Caco-2 (cell line): Measurements from ENCODE around the gene ERCC2. TPM values are rescaled to one million over a fixed set of nuclear protein-coding genes. Genes with fewer than 3 reads are reported as not detected.

Source experiments
- BruUV-seq: library from RNA; stranded (reverse); fragments of 400-500 nt; replicated peaks from 2 replicates; lab custom pipeline; 2021; lab: Mats Ljungman, UMichigan
- CTCF ChIA-PET: fragments of 300-600 bp; sonication (Branson Sonifier 250); formaldehyde crosslinking; loops from one replicate; lab custom pipeline; 2022; ENCODE audit warnings: antibody characterized with exemption; lab: Charles Lee
- POLR2A ChIA-PET: fragments of 300-600 bp; sonication (Branson Sonifier 250); formaldehyde crosslinking; loops from one replicate; lab custom pipeline; 2022; ENCODE audit warnings: antibody characterized with exemption; lab: Charles Lee
- DNase-seq, 2 experiments: peaks; one replicate each; pipeline versions ENCODE4 v3.0.0 to v3.0.0-alpha.2; 2020 to 2022
- H3K27me3 ChIP-seq: replicated peaks from 2 replicates; pipeline ENCODE4 v1.6.0; 2011; ENCODE audit warnings: low read length; ENCODE audit not compliant: control insufficient read depth, insufficient read depth
- H3K36me3 ChIP-seq: 2 replicates; pipeline ENCODE4 v1.5.1; 2011; ENCODE audit warnings: low read length; ENCODE audit not compliant: control insufficient read depth, insufficient read depth
- H3K4me1 ChIP-seq: fragments of 250-450 bp; sonication (Bioruptor Pico); 2 replicates; pipeline ENCODE4 v1.5.1; 2020; ENCODE audit warnings: mild to moderate bottlenecking
- H3K4me3 ChIP-seq: 2 replicates; pipeline ENCODE4 v1.5.1; 2011; ENCODE audit warnings: low read depth, mild to moderate bottlenecking, control low read depth, low read length
- H3K9me3 ChIP-seq: fragments of 250-450 bp; sonication (Bioruptor Pico); 2 replicates; pipeline ENCODE4 v1.5.1; 2020; ENCODE audit warnings: mild to moderate bottlenecking, moderate library complexity
- H3K27ac Mint-ChIP-seq: one replicate; pipeline ENCODE4 v1.8.0; 2022; ENCODE audit warnings: mixed read lengths; ENCODE audit not compliant: unreplicated experiment
- H3K27me3 Mint-ChIP-seq: one replicate; pipeline ENCODE4 v1.8.0; 2022; ENCODE audit warnings: mixed read lengths; ENCODE audit not compliant: insufficient read depth, unreplicated experiment
- H3K36me3 Mint-ChIP-seq: one replicate; pipeline ENCODE4 v1.8.0; 2022; ENCODE audit warnings: mild to moderate bottlenecking, mixed read lengths; ENCODE audit not compliant: insufficient read depth, unreplicated experiment
- H3K4me1 Mint-ChIP-seq: one replicate; pipeline ENCODE4 v1.8.0; 2022; ENCODE audit warnings: low read depth, mixed read lengths; ENCODE audit not compliant: unreplicated experiment
- H3K4me3 Mint-ChIP-seq: one replicate; pipeline ENCODE4 v1.8.0; 2022; ENCODE audit warnings: mild to moderate bottlenecking, moderate library complexity, mixed read lengths; ENCODE audit not compliant: unreplicated experiment
- H3K9me3 Mint-ChIP-seq: one replicate; pipeline ENCODE4 v1.8.0; 2022; ENCODE audit warnings: mixed read lengths; ENCODE audit not compliant: unreplicated experiment
- CTCF ChIP-seq, 2 experiments: fragments of 200-600 bp in 1 of 2; IDR thresholded peaks; 1 replicate in 1 of 2; 2 replicates in 1 of 2; pipeline versions ENCODE4 v1.5.1 to v1.8.0; 2011 to 2022; ENCODE audit warnings: antibody characterized with exemption in 1 of 2, control low read depth in 1 of 2, inconsistent platforms in 1 of 2, low read depth in 1 of 2, low read length in 1 of 2, mild to moderate bottlenecking in 1 of 2, moderate library complexity in 1 of 2; ENCODE audit not compliant: insufficient read depth in 1 of 2, severe bottlenecking in 1 of 2, unreplicated experiment in 1 of 2
- intact Hi-C: fragments of 100-400 bp; cut with micrococcal nuclease; formaldehyde crosslinking; loops from one replicate; pipeline ENCODE4 v1.10.0; 2022; ENCODE audit not compliant: unreplicated experiment
- total RNA-seq: library from RNA; stranded (reverse); gene quantifications from 2 replicates; pipeline ENCODE4 v1.2.3, GENCODE V29; 2022

Gene ERCC2
- total RNA-seq, 1 experiment from 2014 or later = 86.8 TPM

- Mint-ChIP-seq H3K27ac (no peak overlapping the region), H3K9me3 (no peaks in the 10 kb centered on the region), H3K27me3 (no peaks in the 10 kb centered on the region), H3K36me3 (no peaks in the 10 kb centered on the region), H3K4me1 (no peaks in the 10 kb centered on the region), H3K4me3 (no peak overlapping the region)
- no peaks in the 10 kb centered on the region for H3K9me3 ChIP-seq
- no peak for TF ChIP-seq CTCF (IDR thresholded peaks at IDR 0.05; ENCODE audit: insufficient read depth in 1 of 2, low read depth in 1 of 2, low read length in 1 of 2, severe bottlenecking in 1 of 2, unreplicated experiment in 1 of 2)
- no peaks in the 10 kb centered on the region for H3K36me3 ChIP-seq
- no peaks in the 10 kb centered on the region for H3K27me3 ChIP-seq
- intact Hi-C loops = no loop called here
- H3K4me3 ChIP-seq = no peak overlapping the region
- no TSS peak for BruUV-seq
- DNase-seq = no peak
- ChIA-PET CTCF (interaction anchor here (0.7 to 1.0 kb wide), 2 partner anchors 78 to 133 kb away, joined by 3 read pairs; no protein-coding TSS in a partner anchor), POLR2A (interaction anchor here (0.6 kb wide), 1 partner anchor 288 kb away, joined by 4 read pairs; no protein-coding TSS in a partner anchor)
- no peaks in the 10 kb centered on the region for H3K4me1 ChIP-seq
These were observed 36.6 kb downstream of the ERCC2 start for GRCh38 chr19:45333609-45334303.

GRCh38 chr19:45331411-45331810, 39.0 kb downstream of the ERCC2 start:
- Mint-ChIP-seq H3K4me3 (no peak overlapping the region), H3K36me3 (no peaks in the 10 kb centered on the region), H3K27ac (no peak overlapping the region), H3K9me3 (no peaks in the 10 kb centered on the region), H3K27me3 (no peaks in the 10 kb centered on the region), H3K4me1 (peaks cover 2% of the 10 kb centered on the region)
- no peak for DNase-seq
- H3K4me3 ChIP-seq = no peak overlapping the region
- H3K27me3 ChIP-seq = no peaks in the 10 kb centered on the region
- CTCF ChIA-PET = no interaction called here
- H3K4me1 ChIP-seq = no peaks in the 10 kb centered on the region
- H3K9me3 ChIP-seq = no peaks in the 10 kb centered on the region
- intact Hi-C loops = no loop called here
- POLR2A ChIA-PET = no interaction called here
- TF ChIP-seq CTCF (IDR thresholded peaks at IDR 0.05; ENCODE audit: insufficient read depth in 1 of 2, low read depth in 1 of 2, low read length in 1 of 2, severe bottlenecking in 1 of 2, unreplicated experiment in 1 of 2) = no peak
- no peaks in the 10 kb centered on the region for H3K36me3 ChIP-seq
- no TSS peak for BruUV-seq

GRCh38 chr19:45327404-45328143, 42.8 kb downstream of the ERCC2 start:
- intact Hi-C loops = no loop called here
- peaks cover 7% of the 10 kb centered on the region for H3K4me1 Mint-ChIP-seq
- H3K9me3 Mint-ChIP-seq = no peaks in the 10 kb centered on the region
- no peaks in the 10 kb centered on the region for H3K36me3 Mint-ChIP-seq
- no peak overlapping the region for H3K4me3 ChIP-seq
- H3K9me3 ChIP-seq = no peaks in the 10 kb centered on the region
- no peak overlapping the region for H3K27ac Mint-ChIP-seq
- ChIA-PET CTCF (interaction anchor here (0.6 to 1.5 kb wide), 2 partner anchors 11 to 208 kb away, joined by 4 to 6 read pairs; no protein-coding TSS in a partner anchor), POLR2A (no interaction called here)
- H3K36me3 ChIP-seq = no peaks in the 10 kb centered on the region
- no peaks in the 10 kb centered on the region for H3K4me1 ChIP-seq
- DNase-seq = no peak
- no peak overlapping the region for H3K4me3 Mint-ChIP-seq
- no peaks in the 10 kb centered on the region for H3K27me3 Mint-ChIP-seq
- H3K27me3 ChIP-seq = no peaks in the 10 kb centered on the region
- BruUV-seq = no TSS peak
- no peak for TF ChIP-seq CTCF (IDR thresholded peaks at IDR 0.05; ENCODE audit: insufficient read depth in 1 of 2, low read depth in 1 of 2, low read length in 1 of 2, severe bottlenecking in 1 of 2, unreplicated experiment in 1 of 2)
